K562 (cell line): ENCODE data around the gene ITPR1. TPM values are rescaled to one million over a fixed set of nuclear protein-coding genes. Genes with fewer than 3 reads are reported as not detected.

Source experiments
- ETV1 ChIP-seq: fragments of 450-650 bp; conservative IDR thresholded peaks from 2 replicates; pipeline ENCODE4 v1.6.1; 2016; ENCODE audit warnings: missing genetic modification characterization, control low read depth, low read depth, missing compliant biosample characterization
- FOXM1 ChIP-seq, 2 experiments: fragments of 450-650 bp in 1 of 2; sonication (generic) in 1 of 2; formaldehyde crosslinking in 1 of 2; IDR thresholded peaks; 2 replicates each; pipeline versions ENCODE4 v1.6.1 to v1.9.0; 2017 to 2022; ENCODE audit warnings: low read depth in 2 of 2, mild to moderate bottlenecking in 2 of 2, missing genetic modification reagents in 1 of 2, moderate library complexity in 1 of 2
- KHSRP ChIP-seq: fragments of 450-650 bp; IDR thresholded peaks from 2 replicates; pipeline ENCODE4 v1.6.1; 2017
- POLR2A ChIP-seq: fragments of 450-650 bp; conservative IDR thresholded peaks from 2 replicates; pipeline ENCODE4 v1.6.1; 2016
- SIN3A ChIP-seq, 2 experiments: fragments of 150-350 bp in 1 of 2; IDR thresholded peaks; 2 replicates each; pipeline ENCODE4 v1.6.1; 2011 to 2016; ENCODE audit warnings: borderline replicate concordance in 2 of 2, low read depth in 2 of 2, low read length in 2 of 2, mild to moderate bottlenecking in 2 of 2, moderate library complexity in 2 of 2; ENCODE audit not compliant: control insufficient read depth in 1 of 2
- SPI1 ChIP-seq: IDR thresholded peaks from 2 replicates; pipeline ENCODE4 v1.6.1; 2011; ENCODE audit warnings: low read depth, low read length, control low read depth, borderline replicate concordance
- TOE1 ChIP-seq, 2 experiments: fragments of 450-650 bp in 1 of 2; sonication (generic) in 1 of 2; formaldehyde crosslinking in 1 of 2; IDR thresholded peaks; 2 replicates each; pipeline versions ENCODE4 v1.7.1 to v1.8.0; 2016 to 2022; ENCODE audit warnings: borderline replicate concordance in 2 of 2, mild to moderate bottlenecking in 2 of 2, antibody characterized with exemption in 1 of 2, inconsistent platforms in 1 of 2, low read depth in 1 of 2, missing genetic modification reagents in 1 of 2, moderate library complexity in 1 of 2
- ZNF384 ChIP-seq: IDR thresholded peaks from 2 replicates; pipeline ENCODE4 v1.6.1; 2012; ENCODE audit warnings: low read depth, low read length, improper control_type of control experiment
- polyA plus RNA-seq, 8 experiments: library from polyadenylated mRNA; depleted of rRNA in 4 of 8; stranded (reverse) in 5 of 8; unstranded in 3 of 8; fragments of >200 nt; fragmentation: Nextera tagmentation in 2 of 8; fragmentation: Illumina TruSeq in 1 of 8; extraction: Ambion mirVana in 2 of 8; extraction: Trizol in 1 of 8; gene quantifications; 2 replicates each; pipeline versions ENCODE4 v1.2.1 to v1.2.3, GENCODE V29; 2011 to 2014; ENCODE audit warnings: inconsistent platforms in 1 of 8, missing spikeins in 1 of 8
- total RNA-seq, 7 experiments: library from RNA; depleted of rRNA in 6 of 7; stranded (reverse); fragments of >200 nt in 6 of 7; fragmentation: Illumina TruSeq in 2 of 7; extraction: Trizol in 2 of 7; gene quantifications; 2 replicates each; pipeline versions ENCODE4 v1.2.1 to v1.2.3, GENCODE V29; 2011 to 2021; ENCODE audit warnings: low replicate concordance in 1 of 7
- TF ChIP-seq, protein P1 (sequence below): fragments of 450-650 bp; formaldehyde crosslinking; conservative IDR thresholded peaks from 2 replicates; pipeline ENCODE4 v1.4.0; 2022; ENCODE audit warnings: mild to moderate bottlenecking, missing genetic modification characterization
- TF ChIP-seq, protein P2 (sequence below): fragments of 250-450 bp; sonication (Bioruptor Pico); IDR thresholded peaks from 2 replicates; pipeline ENCODE4 v1.5.0; 2020; ENCODE audit warnings: mild to moderate bottlenecking
- TF ChIP-seq, protein P3 (sequence below), 2 experiments: IDR thresholded peaks in 1 of 2; conservative IDR thresholded peaks in 1 of 2; 2 replicates each; pipeline ENCODE4 v1.6.1; 2016; ENCODE audit warnings: low read depth in 2 of 2, mild to moderate bottlenecking in 1 of 2, missing compliant biosample characterization in 1 of 2, missing genetic modification characterization in 1 of 2, moderate library complexity in 1 of 2
- TF ChIP-seq, protein P4 (sequence below): fragments of 450-650 bp; formaldehyde crosslinking; IDR thresholded peaks from 2 replicates; pipeline ENCODE4 v1.4.0; 2022; ENCODE audit warnings: missing genetic modification characterization
- TF ChIP-seq, protein P5 (sequence below): sonication (generic); formaldehyde crosslinking; IDR thresholded peaks from 2 replicates; pipeline ENCODE4 v1.8.0; 2023; ENCODE audit warnings: mild to moderate bottlenecking, missing genetic modification reagents

ITPR1 gene
- total and polyA plus RNA-seq, 9 of the 15 experiments (the other 6 are each of a cell fraction or from before 2014, with no cell fraction given), result 22.4 to 40.0 (median 27.4) TPM

DNA sequence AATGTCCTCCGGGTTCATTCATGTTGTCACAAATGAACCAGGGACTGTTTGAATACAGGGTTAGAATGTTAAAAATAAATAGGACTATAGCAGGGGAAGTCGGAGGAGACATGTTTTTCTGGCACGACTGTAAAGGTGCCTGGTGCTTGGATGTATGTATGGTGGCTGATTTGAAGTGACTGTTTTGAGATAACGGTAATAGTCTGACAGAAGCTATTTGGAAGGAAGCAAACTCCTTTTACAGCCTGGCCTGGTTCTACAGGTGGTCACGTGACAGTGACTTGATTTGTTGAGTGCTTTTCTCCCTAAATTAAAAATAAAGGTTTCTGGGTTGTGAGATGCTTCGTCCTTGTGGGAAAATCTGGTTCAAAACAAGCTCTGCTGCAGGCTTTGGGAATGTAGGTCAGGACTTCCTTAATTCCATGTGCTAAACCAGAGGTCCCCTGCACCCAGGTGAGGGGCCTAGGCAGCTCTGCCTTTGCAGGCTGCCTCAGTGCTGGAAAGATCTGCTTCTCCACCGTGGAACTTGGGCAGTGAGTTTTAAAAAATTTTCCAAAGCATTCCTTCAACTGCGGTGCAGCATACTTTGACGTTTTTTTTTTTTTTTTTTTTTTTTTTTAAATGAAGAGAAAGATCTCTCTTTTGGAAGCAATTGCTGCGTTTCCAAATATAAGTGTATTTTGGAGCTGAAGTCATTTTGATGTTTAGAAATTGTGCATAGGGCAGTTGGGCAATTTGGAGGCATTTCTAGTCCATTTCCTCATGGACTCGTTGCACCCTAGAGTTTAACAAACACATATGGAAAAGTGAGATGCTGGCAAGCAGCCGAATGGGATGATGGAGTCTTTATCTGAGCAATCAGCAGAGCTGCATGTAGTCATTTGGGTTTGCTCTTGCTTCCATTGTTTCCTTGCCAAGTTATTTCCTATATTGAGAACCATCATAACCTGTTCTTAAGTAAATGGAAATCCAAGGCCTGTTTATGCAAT, 30.9 kb downstream of the ITPR1 start (continued):
- TF ChIP-seq TOE1 (IDR thresholded peaks at IDR 0.05; ENCODE audit: borderline replicate concordance) (peak; percentile 96), TOE1 (CRISPR knock-in tag; IDR thresholded peaks at IDR 0.05; ENCODE audit: borderline replicate concordance, low read depth) (no peak), ETV1 (tag) (no peak), POLR2A (no peak), SPI1 (peak; percentile 17; the same call in 1 of the 2 replicates), KHSRP (no peak), FOXM1 (IDR thresholded peaks at IDR 0.05; ENCODE audit: low read depth) (no peak), FOXM1 (CRISPR knock-in tag; IDR thresholded peaks at IDR 0.05; ENCODE audit: low read depth) (no peak), ZNF384 (peak; percentile 55; the same call in 1 of the 2 replicates), SIN3A (IDR thresholded peaks at IDR 0.05; ENCODE audit: borderline replicate concordance in 2 of 2, control insufficient read depth in 1 of 2, low read depth in 2 of 2, low read length in 2 of 2) (no peak)
- TF ChIP-seq, protein P1, sequence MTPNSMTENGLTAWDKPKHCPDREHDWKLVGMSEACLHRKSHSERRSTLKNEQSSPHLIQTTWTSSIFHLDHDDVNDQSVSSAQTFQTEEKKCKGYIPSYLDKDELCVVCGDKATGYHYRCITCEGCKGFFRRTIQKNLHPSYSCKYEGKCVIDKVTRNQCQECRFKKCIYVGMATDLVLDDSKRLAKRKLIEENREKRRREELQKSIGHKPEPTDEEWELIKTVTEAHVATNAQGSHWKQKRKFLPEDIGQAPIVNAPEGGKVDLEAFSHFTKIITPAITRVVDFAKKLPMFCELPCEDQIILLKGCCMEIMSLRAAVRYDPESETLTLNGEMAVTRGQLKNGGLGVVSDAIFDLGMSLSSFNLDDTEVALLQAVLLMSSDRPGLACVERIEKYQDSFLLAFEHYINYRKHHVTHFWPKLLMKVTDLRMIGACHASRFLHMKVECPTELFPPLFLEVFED (CRISPR knock-in tag), result no peak
- TF ChIP-seq, protein P2, sequence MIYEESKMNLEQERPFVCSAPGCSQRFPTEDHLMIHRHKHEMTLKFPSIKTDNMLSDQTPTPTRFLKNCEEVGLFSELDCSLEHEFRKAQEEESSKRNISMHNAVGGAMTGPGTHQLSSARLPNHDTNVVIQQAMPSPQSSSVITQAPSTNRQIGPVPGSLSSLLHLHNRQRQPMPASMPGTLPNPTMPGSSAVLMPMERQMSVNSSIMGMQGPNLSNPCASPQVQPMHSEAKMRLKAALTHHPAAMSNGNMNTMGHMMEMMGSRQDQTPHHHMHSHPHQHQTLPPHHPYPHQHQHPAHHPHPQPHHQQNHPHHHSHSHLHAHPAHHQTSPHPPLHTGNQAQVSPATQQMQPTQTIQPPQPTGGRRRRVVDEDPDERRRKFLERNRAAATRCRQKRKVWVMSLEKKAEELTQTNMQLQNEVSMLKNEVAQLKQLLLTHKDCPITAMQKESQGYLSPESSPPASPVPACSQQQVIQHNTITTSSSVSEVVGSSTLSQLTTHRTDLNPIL (CRISPR knock-in tag), result no peak
- TF ChIP-seq, protein P3, sequence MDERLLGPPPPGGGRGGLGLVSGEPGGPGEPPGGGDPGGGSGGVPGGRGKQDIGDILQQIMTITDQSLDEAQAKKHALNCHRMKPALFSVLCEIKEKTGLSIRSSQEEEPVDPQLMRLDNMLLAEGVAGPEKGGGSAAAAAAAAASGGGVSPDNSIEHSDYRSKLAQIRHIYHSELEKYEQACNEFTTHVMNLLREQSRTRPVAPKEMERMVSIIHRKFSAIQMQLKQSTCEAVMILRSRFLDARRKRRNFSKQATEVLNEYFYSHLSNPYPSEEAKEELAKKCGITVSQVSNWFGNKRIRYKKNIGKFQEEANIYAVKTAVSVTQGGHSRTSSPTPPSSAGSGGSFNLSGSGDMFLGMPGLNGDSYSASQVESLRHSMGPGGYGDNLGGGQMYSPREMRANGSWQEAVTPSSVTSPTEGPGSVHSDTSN (CRISPR knock-in tag; IDR thresholded peaks at IDR 0.05; ENCODE audit: low read depth), result no peak
- TF ChIP-seq, protein P3 (tag; conservative IDR thresholded peaks at IDR 0.05; ENCODE audit: low read depth), result no peak
- TF ChIP-seq, protein P4, sequence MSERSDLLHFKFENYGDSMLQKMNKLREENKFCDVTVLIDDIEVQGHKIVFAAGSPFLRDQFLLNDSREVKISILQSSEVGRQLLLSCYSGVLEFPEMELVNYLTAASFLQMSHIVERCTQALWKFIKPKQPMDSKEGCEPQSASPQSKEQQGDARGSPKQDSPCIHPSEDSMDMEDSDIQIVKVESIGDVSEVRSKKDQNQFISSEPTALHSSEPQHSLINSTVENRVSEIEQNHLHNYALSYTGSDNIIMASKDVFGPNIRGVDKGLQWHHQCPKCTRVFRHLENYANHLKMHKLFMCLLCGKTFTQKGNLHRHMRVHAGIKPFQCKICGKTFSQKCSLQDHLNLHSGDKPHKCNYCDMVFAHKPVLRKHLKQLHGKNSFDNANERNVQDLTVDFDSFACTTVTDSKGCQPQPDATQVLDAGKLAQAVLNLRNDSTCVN (CRISPR knock-in tag), result no peak
- TF ChIP-seq, protein P5, sequence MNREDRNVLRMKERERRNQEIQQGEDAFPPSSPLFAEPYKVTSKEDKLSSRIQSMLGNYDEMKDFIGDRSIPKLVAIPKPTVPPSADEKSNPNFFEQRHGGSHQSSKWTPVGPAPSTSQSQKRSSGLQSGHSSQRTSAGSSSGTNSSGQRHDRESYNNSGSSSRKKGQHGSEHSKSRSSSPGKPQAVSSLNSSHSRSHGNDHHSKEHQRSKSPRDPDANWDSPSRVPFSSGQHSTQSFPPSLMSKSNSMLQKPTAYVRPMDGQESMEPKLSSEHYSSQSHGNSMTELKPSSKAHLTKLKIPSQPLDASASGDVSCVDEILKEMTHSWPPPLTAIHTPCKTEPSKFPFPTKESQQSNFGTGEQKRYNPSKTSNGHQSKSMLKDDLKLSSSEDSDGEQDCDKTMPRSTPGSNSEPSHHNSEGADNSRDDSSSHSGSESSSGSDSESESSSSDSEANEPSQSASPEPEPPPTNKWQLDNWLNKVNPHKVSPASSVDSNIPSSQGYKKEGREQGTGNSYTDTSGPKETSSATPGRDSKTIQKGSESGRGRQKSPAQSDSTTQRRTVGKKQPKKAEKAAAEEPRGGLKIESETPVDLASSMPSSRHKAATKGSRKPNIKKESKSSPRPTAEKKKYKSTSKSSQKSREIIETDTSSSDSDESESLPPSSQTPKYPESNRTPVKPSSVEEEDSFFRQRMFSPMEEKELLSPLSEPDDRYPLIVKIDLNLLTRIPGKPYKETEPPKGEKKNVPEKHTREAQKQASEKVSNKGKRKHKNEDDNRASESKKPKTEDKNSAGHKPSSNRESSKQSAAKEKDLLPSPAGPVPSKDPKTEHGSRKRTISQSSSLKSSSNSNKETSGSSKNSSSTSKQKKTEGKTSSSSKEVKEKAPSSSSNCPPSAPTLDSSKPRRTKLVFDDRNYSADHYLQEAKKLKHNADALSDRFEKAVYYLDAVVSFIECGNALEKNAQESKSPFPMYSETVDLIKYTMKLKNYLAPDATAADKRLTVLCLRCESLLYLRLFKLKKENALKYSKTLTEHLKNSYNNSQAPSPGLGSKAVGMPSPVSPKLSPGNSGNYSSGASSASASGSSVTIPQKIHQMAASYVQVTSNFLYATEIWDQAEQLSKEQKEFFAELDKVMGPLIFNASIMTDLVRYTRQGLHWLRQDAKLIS (CRISPR knock-in tag), result no peak
